ENCODE results near the gene ATXN1.
"Not testable (repeated sequence)": the region's sequence is repeated elsewhere in the genome, so short reads cannot be mapped to it uniquely, and the experiment has no call there.

ATXN1 gene

GRCh38 chr6:16397623-16398022 is 363.6 kb downstream of the ATXN1 start:
- no peak for DNase-seq
- TF ChIP-seq POLR2A (IDR thresholded peaks at IDR 0.05; ENCODE audit: low read length) (no peak), GATA1 (IDR thresholded peaks at IDR 0.05; ENCODE audit: low read depth, low read length) (no peak)

- TF ChIP-seq GATA1 (IDR thresholded peaks at IDR 0.05; ENCODE audit: low read depth, low read length): no peak
- TF ChIP-seq POLR2A (IDR thresholded peaks at IDR 0.05; ENCODE audit: low read length): no peak
Measured at GRCh38 chr6:16396497-16397319, 364.6 kb downstream of the ATXN1 start.

DNA sequence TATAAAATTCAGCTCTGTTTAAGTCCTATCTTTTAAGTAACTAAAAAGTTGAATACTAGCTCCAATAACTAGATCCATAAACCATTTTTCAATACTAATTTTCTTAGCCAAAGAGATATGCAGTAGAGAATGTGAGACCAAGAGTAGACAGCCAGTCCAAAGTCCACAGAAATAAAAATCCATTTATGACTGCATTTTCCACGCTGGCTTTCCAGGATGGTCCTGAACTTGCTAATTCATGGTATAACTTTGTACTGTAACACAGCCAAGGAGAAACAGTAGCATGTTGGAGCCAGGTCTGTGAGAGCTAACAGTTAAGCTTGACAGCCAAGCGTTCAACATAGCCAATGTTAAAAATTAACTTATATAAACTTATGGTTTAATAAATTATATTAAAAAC is 366.6 kb downstream of the ATXN1 start:
- DNase-seq: no peak
- TF ChIP-seq POLR2A (IDR thresholded peaks at IDR 0.05; ENCODE audit: low read length) (no peak), GATA1 (IDR thresholded peaks at IDR 0.05; ENCODE audit: low read depth, low read length) (no peak)

More at GRCh38 chr6:16396497-16397319, 364.6 kb downstream of the ATXN1 start:
- DNase-seq: no peak

- TF ChIP-seq POLR2A (IDR thresholded peaks at IDR 0.05; ENCODE audit: low read length) (no peak), GATA1 (IDR thresholded peaks at IDR 0.05; ENCODE audit: low read depth, low read length) (no peak)
Measured at GRCh38 chr6:16393326-16393725, 367.9 kb downstream of the ATXN1 start.

DNA sequence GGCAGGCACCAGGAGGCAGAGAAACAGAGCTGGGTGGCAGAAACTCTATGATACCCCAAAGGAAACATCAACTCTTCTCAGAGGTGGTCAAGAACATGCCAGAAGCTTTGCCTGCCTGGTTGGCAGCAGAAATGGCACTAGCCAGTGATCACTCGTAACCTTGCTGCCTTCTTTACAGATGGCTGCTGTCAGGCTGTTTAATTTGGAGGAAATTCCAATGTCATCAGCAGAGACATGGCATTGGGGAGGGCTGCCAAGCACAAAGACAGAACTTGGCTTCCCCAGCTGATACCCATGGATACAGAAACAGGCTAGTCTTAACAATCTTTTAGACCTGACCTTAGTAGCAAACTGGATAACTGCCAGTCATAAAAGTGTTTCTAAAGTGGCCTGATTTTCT is 369.2 kb downstream of the ATXN1 start:
- no peak for DNase-seq
- TF ChIP-seq GATA1 (IDR thresholded peaks at IDR 0.05; ENCODE audit: low read depth, low read length) (no peak), POLR2A (IDR thresholded peaks at IDR 0.05; ENCODE audit: low read length) (no peak)

More at GRCh38 chr6:16393326-16393725, 367.9 kb downstream of the ATXN1 start:
- no peak for DNase-seq

- no peak for DNase-seq
- TF ChIP-seq POLR2A (IDR thresholded peaks at IDR 0.05; ENCODE audit: low read length) (no peak), GATA1 (IDR thresholded peaks at IDR 0.05; ENCODE audit: low read depth, low read length) (no peak)
Measured at GRCh38 chr6:16391451-16391912, 369.8 kb downstream of the ATXN1 start.

DNA sequence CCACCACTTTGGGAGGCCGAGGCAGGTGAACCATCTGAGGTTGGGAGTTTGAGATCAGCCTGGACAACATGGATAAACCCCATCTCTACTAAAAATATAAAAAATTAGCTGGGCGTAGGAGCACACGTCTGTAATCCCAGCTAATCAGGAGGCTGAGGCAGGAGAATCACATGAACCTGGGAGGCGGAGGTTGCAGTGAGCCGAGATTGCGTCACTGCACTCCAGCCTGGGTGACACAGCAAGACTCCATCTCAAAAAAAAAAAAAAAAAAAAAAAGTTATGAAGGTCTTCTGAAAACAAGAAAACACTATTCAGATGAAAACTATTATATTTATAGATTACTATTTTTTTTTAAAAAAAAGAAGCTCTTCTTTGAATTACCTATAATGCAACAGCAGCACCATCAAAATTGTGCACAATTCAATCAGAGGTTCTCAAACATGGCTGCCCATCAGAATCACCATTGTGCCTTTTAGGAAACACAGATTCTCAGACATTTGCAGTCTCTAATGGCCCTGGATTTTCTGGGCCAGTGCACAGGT is 370.3 kb downstream of the ATXN1 start:
- DNase-seq: not testable (repeated sequence)

DNA sequence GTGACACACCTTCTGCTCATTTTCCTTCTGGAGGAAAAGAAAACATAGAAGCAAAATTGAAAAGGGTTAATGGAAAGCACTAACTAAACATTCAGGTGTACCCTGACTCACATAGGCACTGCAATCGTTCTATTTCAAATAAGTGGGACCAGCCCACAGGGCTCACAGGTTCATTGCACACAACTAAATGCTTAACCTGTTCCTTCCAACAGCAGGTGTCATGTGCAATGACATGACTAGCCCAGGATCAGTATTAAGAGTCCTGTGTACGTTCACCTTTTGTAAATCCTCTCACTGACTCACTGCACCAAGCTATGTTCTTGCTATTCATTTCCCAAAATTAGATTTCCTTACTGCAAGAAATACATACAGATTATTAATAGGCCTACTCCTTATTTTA is 371.6 kb downstream of the ATXN1 start:
- TF ChIP-seq POLR2A (IDR thresholded peaks at IDR 0.05; ENCODE audit: low read length) (no peak), GATA1 (IDR thresholded peaks at IDR 0.05; ENCODE audit: low read depth, low read length) (no peak)
- DNase-seq: no peak

DNA sequence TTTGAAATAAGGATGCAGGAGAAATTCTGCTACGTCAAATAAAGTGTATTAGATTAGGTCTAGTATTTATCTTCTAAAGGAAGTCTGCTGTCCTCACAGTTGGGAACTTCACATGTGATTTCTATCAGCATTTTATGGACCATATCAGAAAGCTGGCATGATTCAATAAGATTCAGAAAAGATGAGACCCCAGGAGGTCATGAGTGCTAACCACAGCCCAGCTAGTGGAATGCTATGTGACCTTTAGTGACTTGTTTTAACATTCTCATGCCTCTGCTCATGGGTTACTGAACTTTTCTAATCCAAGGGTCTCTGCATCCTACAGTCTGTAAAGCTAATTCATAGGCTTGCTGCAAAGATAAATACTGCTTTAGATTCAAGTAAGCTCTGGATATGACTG is 372.8 kb downstream of the ATXN1 start:
- no peak for DNase-seq
- no peak for TF ChIP-seq GATA1 (IDR thresholded peaks at IDR 0.05; ENCODE audit: low read depth, low read length)
- no peak for TF ChIP-seq POLR2A (IDR thresholded peaks at IDR 0.05; ENCODE audit: low read length)

DNA sequence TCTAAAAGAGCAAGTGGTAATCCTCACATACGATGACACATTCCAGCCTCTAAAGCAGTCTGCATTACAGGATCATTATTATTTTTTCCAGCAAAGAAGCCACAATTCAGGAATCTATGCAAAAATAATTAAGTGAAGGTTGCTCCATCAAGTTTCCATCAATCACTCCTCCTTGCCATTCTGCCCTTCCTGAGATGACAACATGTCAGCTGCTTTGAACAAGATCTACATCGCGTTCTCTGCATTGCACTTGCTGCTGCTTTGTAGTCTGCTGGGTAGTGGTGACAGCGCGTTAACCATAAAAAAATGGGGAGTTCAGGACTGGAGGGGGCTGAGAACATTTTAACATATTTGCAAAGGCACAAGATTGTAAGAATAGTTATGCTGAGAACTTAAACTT is 375.2 kb downstream of the ATXN1 start:
- DNase-seq: no peak
- TF ChIP-seq POLR2A (IDR thresholded peaks at IDR 0.05; ENCODE audit: low read length): no peak
- no peak for TF ChIP-seq GATA1 (IDR thresholded peaks at IDR 0.05; ENCODE audit: low read depth, low read length)

- no peak for DNase-seq
- TF ChIP-seq POLR2A (IDR thresholded peaks at IDR 0.05; ENCODE audit: low read length): no peak
- TF ChIP-seq GATA1 (IDR thresholded peaks at IDR 0.05; ENCODE audit: low read depth, low read length): no peak
Measured at GRCh38 chr6:16383607-16384206, 377.6 kb downstream of the ATXN1 start.

DNA sequence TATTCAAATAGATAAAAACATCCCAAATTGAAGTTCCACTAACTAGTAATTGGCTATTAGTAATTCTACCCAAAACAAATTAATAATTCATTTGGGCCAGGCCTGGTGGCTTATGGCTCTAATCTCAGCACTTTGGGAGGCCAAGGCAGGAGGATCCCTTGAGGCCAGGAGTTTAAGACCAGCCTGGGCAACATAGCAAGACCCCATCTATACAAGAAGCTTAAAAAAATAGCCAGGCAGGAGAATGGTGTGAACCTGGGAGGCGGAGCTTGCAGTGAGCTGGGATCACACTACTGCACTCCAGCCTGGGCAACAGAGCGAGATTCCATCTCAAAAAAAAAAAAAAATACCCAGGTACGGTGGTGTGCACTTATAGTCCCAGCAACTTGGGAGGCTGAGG is 379.3 kb downstream of the ATXN1 start:
- DNase-seq: not testable (repeated sequence)

- no peak for DNase-seq
- TF ChIP-seq GATA1 (IDR thresholded peaks at IDR 0.05; ENCODE audit: low read depth, low read length) (no peak), POLR2A (IDR thresholded peaks at IDR 0.05; ENCODE audit: low read length) (no peak)
Measured at GRCh38 chr6:16380220-16380809, 380.9 kb downstream of the ATXN1 start.

GRCh38 chr6:16378360-16378759 is 382.9 kb downstream of the ATXN1 start:
- not testable (repeated sequence) for DNase-seq

DNA sequence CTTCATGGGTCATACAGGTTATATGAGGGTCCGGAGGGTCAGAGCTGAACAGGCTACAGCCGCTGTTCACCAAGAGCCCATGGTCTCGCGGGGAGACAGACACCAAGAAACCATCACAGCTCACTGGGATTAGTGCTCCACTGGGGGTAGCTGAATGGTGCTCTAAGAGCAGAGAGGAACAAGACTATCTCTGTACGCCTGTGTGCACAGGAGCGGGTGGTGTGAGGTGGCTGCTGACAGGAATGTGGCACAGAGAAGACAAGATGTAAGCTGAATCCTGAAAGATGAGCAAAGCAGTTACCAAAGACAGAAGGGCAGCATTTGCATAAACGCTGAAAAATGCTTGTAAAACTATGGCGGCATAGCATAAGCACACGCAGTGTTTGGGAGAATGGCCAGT is 383.8 kb downstream of the ATXN1 start:
- TF ChIP-seq GATA1 (IDR thresholded peaks at IDR 0.05; ENCODE audit: low read depth, low read length): no peak
- no peak for DNase-seq
